Effector memory CD4-positive, alpha-beta T cell (primary cell): ENCODE results near the gene INHBC.

ENCODE experiments used
- DNase-seq, 3 donors: peaks; one replicate each; pipeline ENCODE4 v3.0.0-alpha.2; 2020
- H3K27ac ChIP-seq: 2 replicates; pipeline ENCODE4 v1.7.0; 2013; ENCODE audit warnings: mild to moderate bottlenecking, low read length, moderate library complexity; ENCODE audit not compliant: insufficient read depth, poor library complexity, severe bottlenecking
- H3K27me3 ChIP-seq: replicated peaks from 2 replicates; pipeline ENCODE4 v1.7.0; 2013; ENCODE audit warnings: mild to moderate bottlenecking, low read length; ENCODE audit not compliant: insufficient read depth, control insufficient read depth, poor library complexity, severe bottlenecking
- H3K36me3 ChIP-seq: 2 replicates; pipeline ENCODE4 v1.7.0; 2013; ENCODE audit warnings: mild to moderate bottlenecking, low read length, moderate library complexity; ENCODE audit not compliant: control insufficient read depth, insufficient read depth
- H3K4me1 ChIP-seq: 2 replicates; pipeline ENCODE4 v1.7.0; 2013; ENCODE audit warnings: low read length, mild to moderate bottlenecking; ENCODE audit not compliant: control insufficient read depth, insufficient read depth, poor library complexity, severe bottlenecking
- H3K4me3 ChIP-seq: 2 replicates; pipeline ENCODE4 v1.7.0; 2013; ENCODE audit warnings: low read length, low read depth, mild to moderate bottlenecking; ENCODE audit not compliant: insufficient read depth, poor library complexity, severe bottlenecking
- H3K9me3 ChIP-seq: 2 replicates; pipeline ENCODE4 v1.7.0; 2013; ENCODE audit warnings: mild to moderate bottlenecking, low read length, moderate library complexity; ENCODE audit not compliant: control insufficient read depth

The INHBC gene

DNA sequence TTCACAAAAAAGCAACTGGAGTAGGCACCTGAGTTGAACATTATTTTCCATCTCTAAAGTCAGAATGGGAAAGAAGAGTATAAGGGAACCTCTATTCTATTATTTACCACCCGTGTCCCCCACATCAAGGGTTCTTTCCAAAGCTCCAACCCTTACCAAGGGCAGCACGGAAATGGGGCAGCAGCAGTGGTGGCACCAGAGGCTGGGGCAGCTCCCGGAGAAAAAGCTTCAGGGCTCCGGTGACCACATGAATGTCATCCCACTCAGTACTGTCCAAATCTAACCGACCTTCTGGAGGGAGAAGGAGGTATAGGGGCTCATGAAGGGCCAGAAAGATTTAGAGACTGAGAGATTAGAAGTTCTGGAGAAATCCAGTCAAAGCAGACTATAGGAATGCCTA is 39.3 kb downstream of the INHBC start:
- H3K36me3 ChIP-seq = peaks cover 62% of the 10 kb centered on the region
- no peaks in the 10 kb centered on the region for H3K9me3 ChIP-seq
- DNase-seq = no peak
- H3K4me3 ChIP-seq = no peak overlapping the region
- peaks cover 30% of the 10 kb centered on the region for H3K4me1 ChIP-seq
- H3K27ac ChIP-seq = no peak overlapping the region
- H3K27me3 ChIP-seq = no peaks in the 10 kb centered on the region

DNA sequence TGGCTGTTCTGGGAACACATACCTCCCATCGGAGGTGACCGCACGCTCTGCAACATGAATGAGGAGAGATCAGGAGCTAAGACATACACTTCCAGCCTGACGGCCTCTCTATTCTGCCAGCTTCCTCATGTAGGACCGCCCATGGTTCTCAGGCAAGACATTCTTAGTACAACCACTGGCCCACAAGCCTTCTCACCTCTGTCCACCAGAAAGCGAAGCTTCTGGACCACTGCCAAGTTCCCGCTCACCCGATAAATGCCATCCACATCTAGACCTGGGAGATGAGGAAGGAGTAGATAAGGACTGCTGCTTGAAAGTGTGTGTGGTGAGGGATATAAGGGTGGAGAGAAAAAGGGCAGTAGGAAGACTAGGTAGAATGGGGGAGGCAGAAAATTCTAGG is 39.8 kb downstream of the INHBC start:
- no peak for DNase-seq
- Histone ChIP-seq H3K9me3 (no peaks in the 10 kb centered on the region), H3K27ac (no peak overlapping the region), H3K4me3 (no peak overlapping the region), H3K27me3 (no peaks in the 10 kb centered on the region), H3K4me1 (peaks cover 35% of the 10 kb centered on the region), H3K36me3 (peaks cover 56% of the 10 kb centered on the region)

DNA sequence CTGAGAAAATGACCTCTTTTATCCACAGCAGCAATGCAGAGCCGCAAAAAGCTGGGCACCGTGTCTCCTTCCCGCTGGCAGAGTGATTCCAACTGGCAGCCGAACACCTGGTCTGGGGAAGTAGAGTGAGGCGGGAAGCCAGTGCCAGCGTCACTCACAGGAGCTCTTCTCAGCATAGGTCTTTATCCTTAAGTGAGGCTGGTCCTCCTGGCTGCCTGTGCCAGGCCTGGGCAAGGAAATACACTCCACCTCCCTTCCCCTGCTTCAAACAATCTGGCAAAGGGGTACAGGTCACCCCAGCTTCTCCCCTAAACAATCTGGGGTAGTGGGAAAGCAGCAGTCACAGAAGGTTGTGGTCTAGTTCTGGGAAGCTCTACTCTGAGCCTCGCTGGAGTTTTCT is 40.3 kb downstream of the INHBC start:
- no peaks in the 10 kb centered on the region for H3K27me3 ChIP-seq
- DNase-seq = no peak
- peaks cover 52% of the 10 kb centered on the region for H3K36me3 ChIP-seq
- peaks cover 40% of the 10 kb centered on the region for H3K4me1 ChIP-seq
- no peak overlapping the region for H3K27ac ChIP-seq
- H3K9me3 ChIP-seq = no peaks in the 10 kb centered on the region
- no peak overlapping the region for H3K4me3 ChIP-seq

DNA sequence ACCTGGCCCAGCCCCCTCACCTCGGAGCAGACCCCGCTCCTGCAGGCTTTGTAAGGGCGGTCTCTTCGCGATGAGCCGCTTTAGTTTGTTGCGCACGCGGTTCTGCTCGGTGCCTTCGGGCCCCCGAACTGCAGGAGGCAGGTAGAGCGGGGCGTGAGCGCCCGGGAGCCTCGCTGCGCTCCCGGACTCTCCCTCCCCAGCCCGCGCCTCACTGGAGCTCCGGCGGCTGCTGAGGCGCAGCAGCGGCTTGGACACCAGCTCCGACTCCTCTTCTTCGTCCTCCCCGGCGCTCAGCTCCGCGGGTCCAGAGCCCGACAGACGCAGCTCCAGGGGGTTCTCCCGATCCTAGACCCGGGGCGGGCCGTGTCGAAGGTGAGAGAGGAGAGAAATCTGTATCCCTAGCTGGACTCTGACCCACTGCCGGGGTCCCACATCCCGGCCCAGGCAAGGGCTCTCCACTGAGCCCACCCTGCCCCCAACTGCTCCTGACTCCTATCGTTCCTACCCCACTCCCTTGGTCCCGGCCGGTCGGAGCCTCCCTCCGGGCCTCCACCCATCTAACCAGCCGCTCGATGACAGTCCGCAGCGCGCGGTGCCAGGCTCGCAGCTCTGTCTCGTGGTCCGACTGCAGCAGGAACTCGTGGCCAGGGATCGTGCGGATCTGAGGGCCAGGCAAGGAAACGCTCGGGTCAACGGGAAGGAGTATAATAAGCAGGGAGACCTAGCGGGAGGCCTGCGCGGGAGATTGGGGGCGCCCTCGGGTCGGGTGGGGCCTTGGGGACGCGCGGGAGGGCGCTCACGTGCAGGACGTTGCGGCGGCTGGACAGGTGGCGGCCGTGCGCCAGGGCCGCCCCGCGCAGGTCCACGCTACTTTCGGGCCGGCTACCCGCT is 40.9 kb downstream of the INHBC start:
- H3K27me3 ChIP-seq = no peaks in the 10 kb centered on the region
- H3K27ac ChIP-seq = peak overlapping the region; percentile 90
- no peaks in the 10 kb centered on the region for H3K9me3 ChIP-seq
- H3K36me3 ChIP-seq = peaks cover 45% of the 10 kb centered on the region
- peak overlapping the region; percentile 75 for H3K4me3 ChIP-seq
- H3K4me1 ChIP-seq = peaks cover 44% of the 10 kb centered on the region
- DNase-seq = no peak

DNA sequence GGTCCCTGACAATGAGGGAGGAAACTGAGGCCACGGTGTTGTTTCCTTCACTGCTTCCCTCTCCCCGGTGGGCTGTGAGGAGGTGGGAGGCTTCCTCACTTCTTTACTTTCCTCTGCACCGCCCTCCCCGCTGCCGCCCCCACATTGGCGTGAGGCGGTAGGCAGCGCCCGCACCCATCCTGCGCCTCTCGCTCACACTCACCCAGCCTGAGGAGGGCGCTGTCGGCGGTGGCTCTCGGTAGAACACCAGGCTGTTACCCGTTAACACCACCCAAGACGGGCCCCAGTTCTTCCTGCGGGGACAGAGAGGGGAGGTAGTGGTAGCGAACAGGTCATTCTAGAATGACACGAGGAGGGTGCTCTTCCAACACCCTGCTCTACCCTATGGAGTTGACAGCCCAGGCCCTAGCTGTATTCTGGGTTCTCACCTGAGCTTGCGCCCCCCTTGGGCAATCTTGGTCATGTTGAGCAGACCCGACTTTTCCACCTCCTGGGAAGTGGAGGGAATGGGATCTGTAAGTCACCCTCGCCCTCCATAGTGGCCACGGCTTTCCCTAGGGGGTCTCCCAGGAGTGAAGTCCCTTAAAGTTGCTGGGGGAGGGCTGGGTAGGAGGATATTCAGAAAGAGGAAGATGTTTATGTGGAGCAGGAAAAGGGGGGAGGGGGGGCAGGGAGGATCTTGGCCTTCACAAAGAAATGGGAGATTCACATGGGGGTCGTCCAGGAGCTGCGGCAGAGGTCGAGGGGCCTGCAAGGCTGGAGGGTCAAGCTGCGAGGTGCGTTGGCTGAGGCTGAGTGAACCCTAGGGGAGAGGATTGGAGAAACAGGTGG is 41.8 kb downstream of the INHBC start:
- peak overlapping the region; percentile 90 for H3K27ac ChIP-seq
- H3K4me1 ChIP-seq = peaks cover 52% of the 10 kb centered on the region
- peak; percentile 31 to 51 (median 35) for DNase-seq
- peaks cover 37% of the 10 kb centered on the region for H3K36me3 ChIP-seq
- H3K27me3 ChIP-seq = no peaks in the 10 kb centered on the region
- H3K9me3 ChIP-seq = no peaks in the 10 kb centered on the region
- H3K4me3 ChIP-seq = peak overlapping the region; percentile 75

GRCh38 chr12:57476993-57477709 is 42.6 kb downstream of the INHBC start:
- no peaks in the 10 kb centered on the region for H3K27me3 ChIP-seq
- H3K9me3 ChIP-seq = no peaks in the 10 kb centered on the region
- no peak for DNase-seq
- peak overlapping the region; percentile 90 for H3K27ac ChIP-seq
- peak overlapping the region; percentile 75 for H3K4me3 ChIP-seq
- H3K36me3 ChIP-seq = peaks cover 30% of the 10 kb centered on the region
- H3K4me1 ChIP-seq = peaks cover 52% of the 10 kb centered on the region

DNA sequence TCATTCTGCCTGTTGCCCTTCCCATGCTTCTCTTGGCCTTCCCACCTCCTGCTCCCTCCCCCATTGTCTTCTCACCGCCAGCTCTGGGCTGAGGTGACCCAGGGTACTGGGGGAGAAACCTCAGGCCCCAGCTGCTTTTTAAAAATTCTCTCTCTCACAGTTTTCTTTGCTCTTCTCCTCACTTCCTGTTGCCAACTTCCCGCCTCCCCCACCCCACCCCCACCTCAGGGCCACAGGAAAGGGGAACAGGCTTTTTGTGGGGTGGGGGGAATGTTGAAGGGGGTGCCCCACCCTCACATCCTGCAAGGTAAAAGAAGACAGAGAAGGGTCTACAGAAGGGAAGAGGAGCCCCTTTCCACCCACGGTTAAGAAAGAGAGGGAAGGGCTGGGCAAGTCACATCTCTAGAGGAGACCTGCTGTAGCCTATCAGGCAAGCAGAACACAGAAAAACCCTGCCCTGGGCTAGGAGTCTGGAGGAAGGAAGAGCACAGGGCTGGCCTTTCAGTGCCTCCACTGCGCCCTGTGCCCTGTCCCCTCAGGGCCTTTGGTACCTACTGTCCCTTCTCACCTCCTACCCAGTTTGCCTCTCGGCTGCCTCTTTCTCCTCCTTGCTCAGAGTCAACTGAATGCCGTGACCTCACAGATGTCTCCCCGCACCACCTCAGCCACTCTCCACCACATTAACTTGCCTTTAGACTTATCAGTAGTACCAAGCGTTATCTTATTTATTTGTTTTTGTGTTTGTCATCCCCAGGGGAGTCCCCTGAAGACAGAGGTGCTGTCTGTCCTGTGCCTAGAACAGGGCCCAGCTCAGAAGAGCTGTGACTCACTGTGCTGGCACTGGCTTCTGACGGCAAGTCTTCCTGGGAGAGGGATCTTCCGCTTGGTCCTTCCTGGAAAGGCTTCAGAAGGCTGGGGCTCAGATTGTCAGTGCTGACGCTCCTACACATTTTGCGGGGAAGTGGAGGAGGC is 43.4 kb downstream of the INHBC start:
- H3K36me3 ChIP-seq = peaks cover 22% of the 10 kb centered on the region
- H3K27ac ChIP-seq = peak overlapping the region; percentile 90
- H3K27me3 ChIP-seq = no peaks in the 10 kb centered on the region
- H3K9me3 ChIP-seq = no peaks in the 10 kb centered on the region
- H3K4me3 ChIP-seq = peak overlapping the region; percentile 75
- H3K4me1 ChIP-seq = peaks cover 52% of the 10 kb centered on the region
- DNase-seq = peak; percentile 49 to 67 (median 59)

DNA sequence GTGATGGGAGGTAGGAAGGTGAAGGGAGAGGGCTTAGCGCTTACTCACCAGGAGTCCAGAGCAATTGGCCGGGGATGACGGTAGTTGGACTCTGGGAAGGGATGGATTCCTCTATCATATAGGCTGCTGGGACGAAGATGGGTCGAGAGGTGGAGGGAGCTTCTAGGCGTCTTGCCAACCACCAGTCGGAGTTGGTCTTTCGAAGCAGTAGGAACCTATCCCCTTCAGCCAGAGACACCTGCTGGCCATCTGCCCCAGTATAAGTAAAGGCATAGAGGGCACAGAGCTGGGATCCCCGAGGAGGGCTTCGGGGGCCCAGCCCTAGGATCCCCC is 44.4 kb downstream of the INHBC start:
- H3K27me3 ChIP-seq = no peaks in the 10 kb centered on the region
- H3K9me3 ChIP-seq = no peaks in the 10 kb centered on the region
- H3K27ac ChIP-seq = peak overlapping the region; percentile 90
- no peak for DNase-seq
- H3K36me3 ChIP-seq = peaks cover 14% of the 10 kb centered on the region
- H3K4me1 ChIP-seq = peaks cover 52% of the 10 kb centered on the region
- peak overlapping the region; percentile 26 for H3K4me3 ChIP-seq
